HCT116 (cell line): ENCODE measurements around the gene SPATA21.

ENCODE experiments used
- ATF3 ChIP-seq: IDR thresholded peaks from 2 replicates; pipeline ENCODE4 v1.6.1; 2012
- CEBPB ChIP-seq: IDR thresholded peaks from 2 replicates; pipeline ENCODE4 v1.6.1; 2012; ENCODE audit warnings: low read depth
- CTCF ChIP-seq, 3 experiments: fragments of 200-600 bp in 1 of 3; sonication (generic) in 1 of 3; IDR thresholded peaks in 2 of 3; conservative IDR thresholded peaks in 1 of 3; 2 replicates each; pipeline ENCODE4 v1.5.1; 2012 to 2017; ENCODE audit warnings: low read depth in 2 of 3, low read length in 2 of 3, antibody characterized with exemption in 1 of 3, borderline replicate concordance in 1 of 3, control low read depth in 1 of 3, mild to moderate bottlenecking in 1 of 3, mixed read lengths in 1 of 3, mixed run types in 1 of 3, moderate library complexity in 1 of 3; ENCODE audit not compliant: insufficient read depth in 1 of 3

DNA sequence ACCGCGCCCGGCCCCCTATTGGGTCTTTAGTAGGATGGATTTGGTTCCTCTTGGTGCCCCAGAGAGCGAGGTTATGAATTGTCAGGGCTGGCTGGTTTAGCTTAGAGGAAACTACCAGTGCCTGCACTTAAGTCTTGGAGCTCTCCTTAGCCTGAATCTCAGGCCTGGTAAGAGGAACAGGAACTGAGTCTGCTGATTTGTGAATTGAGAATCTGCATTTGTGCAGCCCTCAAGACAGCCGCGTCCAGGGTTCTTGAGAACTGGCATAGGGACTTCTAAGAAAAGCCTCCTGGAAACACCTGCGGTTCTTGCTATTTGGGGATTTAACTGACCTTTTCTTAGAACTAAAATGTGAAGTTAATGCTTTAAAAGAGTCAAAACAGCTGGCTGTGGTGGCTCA is 5.0 kb upstream of the SPATA21 start:
- TF ChIP-seq ATF3 = no peak
- TF ChIP-seq CTCF (IDR thresholded peaks at IDR 0.05 in 2 of 3, conservative IDR thresholded peaks at IDR 0.05 in 1 of 3; ENCODE audit: borderline replicate concordance in 1 of 3, insufficient read depth in 1 of 3, low read depth in 2 of 3, low read length in 2 of 3) = no peak
- no peak for TF ChIP-seq CEBPB
